GM18870 (cell line): ENCODE measurements around the gene BICRA.
"Not testable (repeated sequence)": the region's sequence is repeated elsewhere in the genome, so short reads cannot be mapped to it uniquely, and the experiment has no call there.

Experiments
- ATAC-seq: cut with Tn5 transposase; IDR thresholded peaks from one replicate; pipeline ENCODE4 v1.9.1; 2021; ENCODE audit warnings: moderate library complexity; ENCODE audit not compliant: unreplicated experiment

The BICRA gene

DNA sequence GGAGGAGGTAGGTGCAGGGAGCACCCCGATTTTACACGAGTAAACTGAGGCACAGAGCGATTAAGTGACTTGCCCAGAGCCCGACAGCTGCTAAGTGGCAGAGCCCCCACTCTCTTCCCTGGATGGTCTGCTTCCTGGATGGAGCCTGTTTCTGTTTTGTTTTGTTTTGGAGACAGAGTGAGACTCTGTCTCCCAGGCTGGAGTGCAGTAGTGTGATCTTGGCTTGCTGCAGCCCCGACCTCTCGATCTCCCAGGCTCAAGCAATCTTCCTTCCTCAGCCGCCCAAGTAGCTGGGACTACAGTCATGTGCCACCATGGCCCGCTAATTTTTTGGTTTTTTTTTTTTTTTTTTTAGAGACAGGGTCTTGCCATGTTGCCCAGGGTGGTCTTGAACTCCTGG lies 17.3 kb downstream of the BICRA start:
- no peak for ATAC-seq

- no peak for ATAC-seq
Observed at GRCh38 chr19:47628078-47628771, 19.3 kb downstream of the BICRA start.

DNA sequence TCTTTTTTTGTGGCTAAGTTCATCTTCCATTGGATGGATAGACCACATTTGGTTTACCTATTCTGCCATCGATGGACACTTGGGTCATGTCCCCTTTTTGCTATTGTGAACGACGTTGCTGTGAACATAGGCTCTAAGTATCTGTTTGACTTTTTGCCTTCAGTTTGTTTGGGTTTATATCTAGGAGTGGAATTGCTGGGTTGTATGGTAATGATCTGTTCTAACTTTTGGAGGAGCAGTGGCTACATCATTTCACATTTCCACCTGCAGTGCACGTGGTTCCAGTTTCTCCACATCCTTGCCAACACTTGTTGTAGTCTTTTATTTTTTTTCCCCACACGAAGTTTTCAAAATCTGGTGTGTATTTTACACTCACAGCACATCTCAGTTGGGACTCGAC lies 21.7 kb downstream of the BICRA start:
- ATAC-seq, result no peak

DNA sequence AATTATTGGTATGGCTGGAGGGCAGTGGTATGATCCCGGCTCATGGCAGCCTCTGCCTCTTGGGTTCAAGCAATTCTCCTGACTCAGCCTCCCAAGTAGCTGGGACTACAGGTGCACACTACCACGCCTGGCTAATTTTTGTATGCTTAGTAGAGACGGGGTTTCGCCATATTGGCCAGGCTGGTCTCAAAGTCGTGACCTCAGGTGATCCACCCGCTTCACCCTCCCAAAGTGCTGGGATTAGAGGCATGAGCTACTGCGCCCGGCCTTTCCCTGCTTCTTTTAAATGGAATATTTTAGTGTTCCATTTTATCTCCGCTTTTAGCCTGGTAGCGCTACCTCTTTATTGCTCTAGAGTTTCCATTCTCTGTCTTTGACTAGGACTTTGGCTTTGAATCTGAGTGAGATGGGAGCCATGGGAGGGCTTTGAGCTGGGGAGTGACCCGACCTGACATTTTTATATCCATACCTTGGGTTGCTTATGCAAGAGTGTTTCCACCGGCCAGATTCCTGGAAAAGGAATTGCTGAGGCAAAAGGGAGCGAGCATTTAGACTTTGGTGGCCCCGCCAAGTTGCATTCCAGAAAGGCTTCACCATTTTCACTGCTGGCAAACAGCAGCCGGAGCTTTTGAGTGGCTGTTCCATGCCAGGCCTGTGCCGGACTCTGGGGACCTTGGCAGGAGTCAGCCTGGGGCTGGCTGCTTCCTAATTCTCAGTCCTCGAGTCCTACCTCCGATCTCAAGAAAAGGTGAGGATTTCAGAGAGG lies 22.9 kb downstream of the BICRA start:
- no peak for ATAC-seq

- no peak for ATAC-seq
Observed at GRCh38 chr19:47633517-47633916, 24.6 kb downstream of the BICRA start.

- ATAC-seq, result no peak
Observed at GRCh38 chr19:47633996-47634395, 25.1 kb downstream of the BICRA start.

DNA sequence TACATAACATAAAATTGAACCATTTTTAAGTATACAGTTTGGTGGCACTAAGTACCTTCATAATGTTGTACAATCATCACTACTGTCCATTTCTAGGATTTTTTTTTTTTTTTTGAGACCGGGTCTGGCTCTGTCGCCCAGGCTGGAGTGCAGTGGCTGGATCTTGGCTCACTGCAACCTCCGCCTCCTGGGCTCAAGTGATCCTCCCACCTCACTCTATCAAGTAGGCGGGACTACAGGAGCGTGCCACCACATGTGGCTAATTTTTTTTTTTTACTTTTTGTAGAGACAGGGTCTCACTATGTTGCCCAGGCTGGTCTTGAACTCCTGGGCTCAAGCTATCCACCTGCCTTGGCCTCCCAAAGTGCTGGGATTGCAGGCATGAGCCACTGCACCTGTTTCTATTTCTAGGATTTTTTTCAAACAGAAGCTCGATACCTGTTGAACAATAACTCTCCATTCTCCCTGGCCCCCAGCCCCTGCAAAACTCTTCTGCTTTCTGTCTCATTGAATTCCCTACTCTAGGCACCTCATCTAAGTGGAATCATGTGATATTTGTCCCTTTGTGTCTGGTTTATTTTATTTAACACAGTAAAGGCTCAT lies 26.3 kb downstream of the BICRA start:
- not testable (repeated sequence) for ATAC-seq

- no peak for ATAC-seq
Observed at GRCh38 chr19:47637550-47637949, 28.6 kb downstream of the BICRA start.

GRCh38 chr19:47641891-47642485 lies 33.1 kb downstream of the BICRA start:
- no peak for ATAC-seq

DNA sequence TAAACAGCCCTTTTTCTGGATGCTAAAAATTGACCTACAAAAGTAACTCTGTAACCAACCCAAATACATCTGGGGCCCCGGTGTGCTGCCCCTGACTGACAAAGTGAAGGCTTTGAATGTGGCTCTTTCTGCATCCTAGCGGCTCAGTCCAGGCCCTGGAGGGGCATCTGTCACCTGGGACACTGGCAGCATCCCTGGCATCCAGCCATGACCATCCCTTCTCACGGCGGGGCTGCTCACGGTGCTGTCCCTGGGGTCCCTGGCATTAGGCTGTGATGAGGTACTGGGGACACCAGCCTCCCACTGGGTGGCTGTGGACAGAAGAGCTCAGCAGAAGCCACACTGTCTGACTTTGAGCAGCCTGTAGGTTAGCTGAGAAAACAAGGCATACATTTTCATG lies 34.3 kb downstream of the BICRA start:
- no peak for ATAC-seq

- no peak for ATAC-seq
Observed at GRCh38 chr19:47644199-47644598, 35.3 kb downstream of the BICRA start.

- no peak for ATAC-seq
Observed at GRCh38 chr19:47644743-47645482, 36.0 kb downstream of the BICRA start.

DNA sequence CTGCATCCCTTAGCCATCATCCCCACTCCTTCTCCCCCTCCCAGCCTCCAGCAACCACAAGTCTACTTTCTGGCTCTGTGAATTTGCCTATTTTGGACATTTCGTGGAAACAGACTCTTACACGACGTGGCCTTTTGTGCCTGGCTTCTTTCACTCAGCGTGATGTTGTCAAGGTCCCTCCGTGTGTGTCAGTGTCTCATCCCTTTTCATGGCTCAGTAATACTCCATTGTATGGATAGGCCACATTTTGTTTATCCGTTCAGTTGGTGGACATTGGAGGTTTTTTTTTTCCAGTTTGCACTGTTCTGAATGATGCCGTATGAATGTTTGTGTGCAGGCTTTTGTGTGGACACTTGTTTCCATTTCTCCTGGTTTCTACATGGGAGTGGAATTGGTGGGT lies 38.0 kb downstream of the BICRA start:
- ATAC-seq, result no peak

GRCh38 chr19:47649588-47649987 lies 40.7 kb downstream of the BICRA start:
- no peak for ATAC-seq

DNA sequence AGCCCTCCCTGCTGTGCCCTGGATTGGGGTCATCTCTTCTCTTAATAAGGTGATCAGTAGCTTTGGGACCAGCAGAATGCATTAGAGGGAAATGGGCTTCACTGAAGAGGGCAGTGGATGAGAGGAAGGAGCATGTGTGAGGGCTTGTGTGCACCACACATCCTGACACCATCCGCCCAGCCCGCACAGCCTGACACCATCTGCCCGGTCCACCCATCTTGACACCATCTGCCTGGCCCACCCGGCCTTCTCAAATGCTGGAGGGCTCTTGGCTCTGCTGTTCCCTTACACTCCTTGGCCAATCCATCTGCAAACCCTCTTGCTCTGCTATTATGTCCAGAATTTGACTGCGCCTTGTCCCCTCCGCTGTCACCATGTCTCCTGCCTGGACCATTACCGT lies 41.8 kb downstream of the BICRA start:
- no peak for ATAC-seq

DNA sequence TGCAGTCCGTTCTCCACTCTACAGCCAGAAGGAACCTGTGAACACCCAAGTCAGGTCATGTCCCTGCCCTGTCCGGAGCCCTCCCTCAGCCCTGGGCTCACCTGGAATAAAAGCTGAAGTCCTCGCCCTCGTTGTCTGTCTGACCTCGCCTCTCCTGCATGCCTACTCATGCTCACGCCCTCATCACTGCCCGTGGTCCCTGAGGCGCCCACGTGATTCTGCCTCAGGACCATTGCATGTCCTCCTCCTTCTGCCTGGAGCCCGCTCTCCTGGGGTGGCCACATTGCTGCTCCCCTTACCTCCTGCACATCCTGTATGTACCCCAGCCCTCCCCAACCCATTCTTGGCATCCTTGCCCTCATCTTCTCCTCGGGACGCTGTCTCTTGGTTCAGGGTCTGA lies 42.2 kb downstream of the BICRA start:
- no peak for ATAC-seq

DNA sequence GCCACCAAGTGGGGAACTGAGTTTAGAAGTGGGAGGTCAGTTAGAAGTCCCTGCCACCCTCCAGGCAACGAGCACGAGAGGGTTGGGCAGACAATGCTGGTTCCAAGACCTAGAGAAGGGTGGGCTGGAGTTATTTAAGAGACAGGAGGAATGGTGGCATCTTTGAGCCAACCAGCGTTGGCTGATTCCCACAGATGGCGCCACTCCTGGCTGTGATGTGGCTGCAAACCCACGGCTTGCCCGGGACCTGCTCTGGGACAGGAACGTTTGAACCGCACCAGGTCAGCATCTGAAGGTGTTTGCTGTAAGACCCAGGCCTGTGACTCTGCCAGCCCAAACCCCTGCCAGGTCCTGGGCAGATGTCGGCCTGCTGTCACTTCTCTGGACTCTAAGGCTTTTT lies 42.8 kb downstream of the BICRA start:
- no peak for ATAC-seq

DNA sequence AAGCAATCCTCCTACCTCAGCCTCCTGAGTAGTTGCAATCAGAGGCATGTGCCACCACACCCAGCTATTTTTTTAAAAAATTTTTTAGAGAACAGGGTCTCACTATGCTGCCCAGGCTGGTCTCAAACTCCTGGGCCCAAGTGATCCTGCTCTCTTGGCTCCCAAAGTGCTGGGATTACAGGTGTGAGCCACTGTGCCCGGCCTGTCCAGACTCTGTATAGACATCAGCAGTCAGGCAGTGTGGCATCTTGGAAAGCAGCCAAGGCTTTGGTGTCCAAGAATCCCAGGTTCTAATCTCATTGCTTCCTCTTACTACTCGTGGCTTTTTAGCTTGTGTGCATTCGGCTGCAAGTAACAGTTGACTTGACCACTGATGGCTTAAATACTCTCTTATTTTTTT lies 43.4 kb downstream of the BICRA start:
- no peak for ATAC-seq

- no peak for ATAC-seq
Observed at GRCh38 chr19:47653856-47654255, 44.9 kb downstream of the BICRA start.

DNA sequence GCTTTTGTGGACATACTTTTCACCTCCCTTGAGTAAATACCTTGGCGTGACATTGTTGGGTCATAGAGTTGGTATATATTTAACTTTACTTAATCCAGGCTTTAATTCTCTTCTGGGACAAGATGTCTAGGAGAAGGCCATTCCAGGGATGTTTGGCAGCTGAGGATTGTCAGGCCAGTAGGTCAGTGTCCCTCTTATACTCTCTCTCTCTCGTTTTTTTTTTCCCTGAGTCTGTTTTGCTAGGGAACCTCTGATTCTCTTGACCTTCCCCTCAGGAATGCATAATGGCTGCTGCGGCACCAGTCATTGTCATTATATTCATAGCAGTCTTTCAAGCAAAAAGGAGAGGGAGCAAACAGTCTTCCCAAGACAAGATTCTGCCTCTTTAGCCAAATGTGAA lies 48.8 kb downstream of the BICRA start:
- no peak for ATAC-seq
